GDM1 (cell line): ENCODE results near the gene OR6K6.
A peak's percentile ranks its signal among the peaks of the same experiment; 100 is the strongest.

Experiments used
- DNase-seq: peaks from one replicate; lab custom pipeline; 2025; lab: John Stamatoyannopoulos, UW

OR6K6 gene

DNA sequence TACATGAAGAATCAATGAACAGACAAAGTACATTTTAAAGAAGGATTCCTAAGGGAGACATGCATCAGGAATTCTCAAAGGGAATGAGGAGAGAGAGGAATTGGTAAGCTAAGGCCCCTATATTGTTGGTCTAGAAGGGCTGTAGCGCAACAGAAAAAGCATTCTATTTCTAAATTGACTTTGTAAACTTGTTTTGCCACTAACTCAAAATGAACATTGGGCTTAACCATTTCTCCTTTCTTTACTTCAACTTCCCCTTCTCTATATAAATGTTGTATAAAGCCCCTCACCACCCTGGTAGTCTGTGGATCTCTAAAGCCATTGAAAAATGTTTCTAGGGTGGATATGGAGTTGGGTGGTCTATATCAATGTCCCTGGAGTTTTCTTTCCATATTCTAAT is 46.9 kb downstream of the OR6K6 start:
- DNase-seq = peak; percentile 5

DNA sequence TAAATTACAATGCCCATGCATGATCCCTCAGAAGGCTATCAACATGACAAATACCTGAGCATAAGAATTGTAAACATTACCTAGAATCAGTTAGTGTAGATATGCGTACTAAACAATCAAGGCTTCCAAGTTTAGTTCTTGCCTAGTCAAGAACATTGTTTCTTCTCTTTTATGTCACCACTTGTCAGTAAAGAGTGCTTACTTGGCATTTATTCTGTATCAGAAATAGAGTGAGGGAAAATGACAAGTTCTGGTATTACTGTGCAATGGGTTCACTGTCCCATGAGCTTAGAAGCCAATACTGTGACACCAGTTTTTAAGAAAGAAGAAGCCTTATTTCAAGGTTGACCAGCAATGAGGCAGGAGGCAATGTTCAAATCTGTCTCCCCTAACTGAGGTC is 49.2 kb downstream of the OR6K6 start:
- no peak for DNase-seq
